GM19035 (cell line): Measurements from ENCODE around the gene CHODL.

Source experiments
- ATAC-seq: cut with Tn5 transposase; IDR thresholded peaks from one replicate; pipeline ENCODE4 v1.9.1; 2021; ENCODE audit not compliant: unreplicated experiment

Gene CHODL

GRCh38 chr21:18244671-18245463 is at the start of gene CHODL:
TSS of gene CHODL (plus strand) at chr21:18244833. CDS start at chr21:18245224, 391 bp downstream.
- no peak for ATAC-seq

GRCh38 chr21:18204931-18205330 is 39.7 kb upstream of the CHODL start:
- ATAC-seq = no peak

- ATAC-seq = no peak
Measured at GRCh38 chr21:18218331-18218730, 26.3 kb upstream of the CHODL start.

- no peak for ATAC-seq
Measured at GRCh38 chr21:18220498-18220897, 24.1 kb upstream of the CHODL start.

- no peak for ATAC-seq
Measured at GRCh38 chr21:18222346-18222745, 22.3 kb upstream of the CHODL start.

- no peak for ATAC-seq
Measured at GRCh38 chr21:18228060-18228739, 16.4 kb upstream of the CHODL start.

- no peak for ATAC-seq
Measured at GRCh38 chr21:18235545-18235944, 9.1 kb upstream of the CHODL start.

- no peak for ATAC-seq
Measured at GRCh38 chr21:18245464-18245967, 883 bp downstream of the CHODL start.

GRCh38 chr21:18248171-18248570 is 3.5 kb downstream of the CHODL start:
- ATAC-seq = no peak

- no peak for ATAC-seq
Measured at GRCh38 chr21:18249672-18250071, 5.0 kb downstream of the CHODL start.

- ATAC-seq = no peak
Measured at GRCh38 chr21:18251065-18251464, 6.4 kb downstream of the CHODL start.

GRCh38 chr21:18252256-18252655 is 7.6 kb downstream of the CHODL start:
- no peak for ATAC-seq

- ATAC-seq = no peak
Measured at GRCh38 chr21:18252680-18253079, 8.0 kb downstream of the CHODL start.

- no peak for ATAC-seq
Measured at GRCh38 chr21:18253221-18253620, 8.6 kb downstream of the CHODL start.

GRCh38 chr21:18253799-18254198 is 9.2 kb downstream of the CHODL start:
- no peak for ATAC-seq

GRCh38 chr21:18265944-18266343 is 21.3 kb downstream of the CHODL start:
- ATAC-seq = no peak

- no peak for ATAC-seq
Measured at GRCh38 chr21:18267496-18267895, 22.9 kb downstream of the CHODL start.

GRCh38 chr21:18268906-18269305 is 24.3 kb downstream of the CHODL start:
- no peak for ATAC-seq

- no peak for ATAC-seq
Measured at GRCh38 chr21:18269856-18270255, 25.2 kb downstream of the CHODL start.

- no peak for ATAC-seq
Measured at GRCh38 chr21:18273400-18273799, 28.8 kb downstream of the CHODL start.

- no peak for ATAC-seq
Measured at GRCh38 chr21:18274370-18274769, 29.7 kb downstream of the CHODL start.

GRCh38 chr21:18275781-18276180 is 31.1 kb downstream of the CHODL start:
- no peak for ATAC-seq
